HL-60/S4 treated with phorbol 12-myristate 13-acetate at 8.2 ng/mL for 4 days and 3 days (cell line): Measurements from ENCODE around the gene EN2.

ENCODE experiments used
- in situ Hi-C: fragments of 300-500 bp; cut with MboI; formaldehyde crosslinking; loops from 2 replicates; pipeline ENCODE4 v1.15.0; 2022; ENCODE audit warnings: low sequenced_read_pairs

The EN2 gene

GRCh38 chr7:155463114-155463811 is 5.3 kb downstream of the EN2 start:
- in situ Hi-C loops: no loop called here

- in situ Hi-C loops: no loop called here
Observed at GRCh38 chr7:155464183-155464582, 6.3 kb downstream of the EN2 start.

GRCh38 chr7:155464948-155465739 is 7.2 kb downstream of the EN2 start:
- in situ Hi-C loops: no loop called here

GRCh38 chr7:155465761-155466141 is 7.8 kb downstream of the EN2 start:
- in situ Hi-C loops: no loop called here

DNA sequence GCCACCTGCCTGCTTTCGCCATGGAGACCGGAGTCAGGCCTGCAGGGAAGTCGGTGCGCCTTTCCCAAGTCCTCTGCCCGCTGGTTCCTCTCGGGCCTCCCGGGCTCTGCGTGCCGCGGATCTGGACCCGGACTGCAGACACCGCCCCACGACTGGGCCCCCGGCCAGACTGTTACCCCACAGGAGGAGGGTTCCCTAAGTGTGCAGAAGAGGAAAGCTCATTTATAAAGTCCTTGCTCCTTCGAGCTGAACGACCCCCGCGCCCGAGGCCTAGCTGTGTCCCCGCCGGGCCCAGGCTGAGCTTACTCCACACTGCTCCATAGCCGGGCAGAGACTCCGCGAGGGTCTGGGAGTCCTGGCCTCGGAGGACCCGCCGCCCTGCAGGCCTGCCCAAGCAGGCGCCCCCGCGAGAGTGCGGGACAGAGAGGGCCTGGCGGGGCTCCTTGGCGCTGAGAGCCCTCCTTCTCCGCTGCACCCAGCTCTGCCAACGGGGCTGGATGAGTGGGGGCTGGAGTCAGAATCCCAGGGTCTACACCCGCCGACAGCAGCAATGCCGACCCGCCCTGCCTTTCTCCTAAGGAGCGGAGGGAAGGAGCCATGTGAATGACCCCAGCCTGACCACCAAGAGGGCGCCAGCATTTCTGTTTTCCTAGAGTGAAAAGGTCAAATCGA is 8.3 kb downstream of the EN2 start:
- in situ Hi-C loops: no loop called here

- in situ Hi-C loops: no loop called here
Observed at GRCh38 chr7:155466814-155467733, 9.1 kb downstream of the EN2 start.

GRCh38 chr7:155467846-155468784 is 10.2 kb downstream of the EN2 start:
- in situ Hi-C loops: no loop called here

DNA sequence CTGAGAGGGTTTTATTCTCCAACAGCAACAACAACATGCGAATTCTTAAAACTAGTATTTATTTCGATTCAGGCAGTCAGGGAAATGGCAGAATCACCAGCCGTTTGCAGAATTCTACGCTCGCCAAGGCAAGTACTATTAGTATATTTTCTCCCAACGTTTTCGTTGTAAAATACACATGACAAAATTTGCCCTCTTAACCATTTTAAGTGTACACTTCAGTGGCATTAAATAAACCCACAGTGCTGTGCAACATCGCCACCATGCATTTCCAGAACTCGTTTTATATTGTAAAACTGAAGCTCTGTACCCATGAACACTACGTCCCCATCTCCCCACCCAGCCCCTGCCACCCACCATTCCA is 10.8 kb downstream of the EN2 start:
- in situ Hi-C loops: no loop called here

DNA sequence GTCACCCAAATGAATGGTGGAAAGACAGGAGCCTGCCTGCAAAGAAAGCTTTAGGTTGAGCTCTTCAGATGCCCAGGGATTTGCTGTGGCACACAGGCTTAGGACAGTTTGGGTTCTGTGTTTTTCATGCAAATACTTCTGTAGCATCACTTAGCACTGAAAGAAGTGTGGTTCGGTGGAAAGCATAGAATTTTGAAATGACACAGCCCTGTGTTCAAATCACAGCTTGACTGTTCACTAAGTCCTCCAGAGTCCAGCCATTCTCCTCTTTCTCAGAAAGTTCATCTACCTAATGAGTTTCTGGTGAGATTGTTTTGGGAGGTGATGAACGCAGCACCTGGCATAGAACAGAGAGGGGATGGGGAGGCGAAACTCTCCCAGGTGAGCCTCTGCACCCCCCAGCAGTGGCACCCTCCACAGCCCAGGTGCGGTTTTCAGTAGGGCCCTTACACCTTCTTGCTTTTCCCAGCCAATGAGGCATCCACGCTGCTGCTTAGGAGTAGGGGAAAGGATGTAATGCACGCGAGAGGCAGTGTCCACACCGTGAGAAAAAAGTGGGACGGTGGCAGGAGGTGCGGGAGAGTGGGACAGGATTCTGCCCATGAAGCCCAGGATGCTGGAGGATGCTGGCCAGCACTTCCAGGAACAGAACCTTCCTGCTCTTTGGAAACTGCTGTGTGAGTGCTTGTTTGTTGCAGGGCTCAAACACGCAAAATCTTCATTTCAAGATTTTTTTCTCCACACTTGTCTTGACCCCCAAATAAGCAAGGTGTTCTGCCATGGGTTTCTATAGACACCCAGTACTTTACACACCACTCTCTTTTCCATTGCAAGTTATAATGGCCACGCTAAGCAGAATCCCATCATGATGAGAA is 11.6 kb downstream of the EN2 start:
- in situ Hi-C loops: no loop called here

- in situ Hi-C loops: no loop called here
Observed at GRCh38 chr7:155470186-155470487, 12.2 kb downstream of the EN2 start.

- in situ Hi-C loops: no loop called here
Observed at GRCh38 chr7:155470686-155471638, 13.0 kb downstream of the EN2 start.

- in situ Hi-C loops: no loop called here
Observed at GRCh38 chr7:155471718-155472117, 13.8 kb downstream of the EN2 start.

- in situ Hi-C loops: no loop called here
Observed at GRCh38 chr7:155477476-155477875, 19.5 kb downstream of the EN2 start.

DNA sequence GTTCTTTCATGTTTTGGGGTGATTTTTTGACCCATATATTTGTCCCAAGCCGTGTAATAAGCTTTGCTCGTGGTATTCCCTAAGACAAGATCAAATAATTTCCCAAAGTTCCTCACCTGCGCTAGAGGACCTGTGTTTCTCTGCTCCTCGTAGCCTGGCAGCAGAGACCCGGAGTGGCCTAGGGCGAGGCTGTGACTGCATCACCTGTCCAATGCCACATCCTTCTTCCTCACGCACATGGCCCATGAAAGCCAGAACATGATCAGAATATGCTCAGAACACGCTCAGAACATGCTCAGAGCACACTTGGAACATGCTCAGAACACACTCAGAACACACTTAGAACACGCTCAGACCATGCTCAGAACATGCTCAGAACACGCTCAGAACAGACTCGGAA is 23.8 kb downstream of the EN2 start:
- in situ Hi-C loops: no loop called here

- in situ Hi-C loops: no loop called here
Observed at GRCh38 chr7:155482511-155483183, 24.7 kb downstream of the EN2 start.

DNA sequence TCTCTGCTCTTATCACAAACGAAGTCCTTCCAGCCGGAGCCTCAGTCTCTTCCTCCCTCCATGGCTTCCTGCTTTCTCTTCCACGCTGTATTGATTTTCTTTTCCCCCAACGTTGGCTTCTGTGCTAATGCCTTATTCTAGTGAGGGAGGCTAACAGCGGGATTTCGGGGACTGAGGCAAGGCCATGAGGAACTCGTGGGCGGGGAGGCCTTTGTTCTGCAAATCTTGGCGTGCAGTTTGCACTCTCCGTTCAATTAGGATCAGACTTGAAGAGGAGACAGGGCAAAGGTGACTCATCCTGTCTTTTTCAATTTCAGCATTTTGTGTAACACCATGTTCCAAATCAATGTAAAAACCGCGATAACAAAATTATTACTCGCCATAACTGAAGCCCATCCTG is 25.3 kb downstream of the EN2 start:
- in situ Hi-C loops: no loop called here

GRCh38 chr7:155483868-155484325 is 26.0 kb downstream of the EN2 start:
- in situ Hi-C loops: no loop called here
